ENCODE measurements around the gene GPC5.
"Not testable (repeated sequence)": the region's sequence is repeated elsewhere in the genome, so short reads cannot be mapped to it uniquely, and the experiment has no call there.

The GPC5 gene

DNA sequence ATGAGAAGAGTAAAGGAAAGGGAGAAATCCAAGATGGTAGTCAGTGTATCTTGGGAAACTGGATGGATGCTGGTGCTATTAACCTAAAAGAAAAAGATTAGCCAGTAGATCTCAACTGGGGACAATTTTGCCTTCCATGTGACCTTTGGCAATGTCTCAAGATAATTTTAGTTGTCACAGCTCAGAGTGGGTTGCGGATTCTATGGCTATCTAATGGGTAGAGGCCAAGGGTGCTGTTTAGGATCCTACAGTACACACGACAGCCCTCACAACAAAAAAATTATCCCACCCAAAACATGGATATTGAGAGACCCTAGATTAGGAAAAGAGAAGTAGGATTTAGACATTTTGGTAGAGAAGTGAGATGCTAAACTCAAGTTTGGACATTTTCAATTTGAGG, 258.9 kb downstream of the GPC5 start:
- no peak for DNase-seq (ENCODE audit: low read depth)

- no peak for DNase-seq (ENCODE audit: low read depth)
These were observed 261.0 kb downstream of the GPC5 start for GRCh38 chr13:91659256-91660075.

DNA sequence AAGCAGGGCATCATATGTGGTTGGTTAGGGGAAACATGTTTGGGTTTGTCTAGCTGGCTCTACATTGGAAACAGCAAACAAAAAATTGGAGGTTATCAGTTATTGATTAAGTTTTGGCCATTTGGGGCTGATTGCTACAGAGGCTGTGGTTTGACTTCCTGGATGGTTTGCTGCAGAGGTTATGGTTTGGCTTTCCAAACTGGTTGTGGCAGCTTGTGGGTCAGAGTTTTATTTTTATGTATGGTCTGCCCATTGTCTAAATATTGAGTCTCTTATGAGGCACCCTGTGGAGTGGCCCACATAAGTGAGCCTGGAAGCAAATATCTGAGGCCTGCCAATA, 261.6 kb downstream of the GPC5 start:
- no peak for DNase-seq (ENCODE audit: low read depth)

DNA sequence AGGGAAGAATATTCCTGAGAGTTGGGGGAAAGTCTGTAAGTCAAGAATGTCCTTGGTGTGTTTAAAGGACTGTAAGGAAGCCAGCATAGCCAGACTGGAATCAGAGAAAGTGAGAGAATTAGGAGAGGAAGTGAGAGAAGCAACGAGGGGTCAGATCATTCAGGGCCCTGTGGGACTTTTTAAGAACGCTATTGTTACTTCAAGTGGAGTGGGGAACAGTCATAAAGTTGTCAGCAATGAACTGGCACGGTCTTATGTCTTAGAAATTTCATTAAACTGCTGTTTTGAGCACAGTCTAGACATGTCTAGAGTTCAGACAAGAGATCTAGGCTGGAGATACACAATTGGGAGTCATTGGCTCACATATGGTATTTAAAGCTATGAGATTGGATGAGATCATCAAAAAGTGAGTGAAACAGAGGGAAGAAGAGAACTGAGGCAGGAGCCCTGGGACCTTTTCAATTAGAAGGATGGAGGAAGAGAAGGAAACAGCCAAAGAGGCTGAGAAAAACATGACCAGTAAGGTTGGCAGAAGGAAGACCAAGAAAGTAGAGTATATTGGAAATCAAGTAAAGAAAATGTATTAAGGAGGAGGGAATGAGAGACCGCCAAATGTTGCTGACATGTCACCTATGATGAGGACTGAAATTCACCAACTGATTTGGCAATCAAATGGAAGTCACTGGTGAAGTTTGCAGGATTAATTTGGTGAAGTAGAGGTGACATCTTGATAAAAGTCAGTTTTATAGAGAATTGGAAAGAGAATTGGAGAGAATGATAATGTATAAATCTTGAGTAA, 263.5 kb downstream of the GPC5 start:
- DNase-seq (ENCODE audit: low read depth), result no peak

- DNase-seq (ENCODE audit: low read depth), result no peak
These were observed 265.6 kb downstream of the GPC5 start for GRCh38 chr13:91664039-91664438.

DNA sequence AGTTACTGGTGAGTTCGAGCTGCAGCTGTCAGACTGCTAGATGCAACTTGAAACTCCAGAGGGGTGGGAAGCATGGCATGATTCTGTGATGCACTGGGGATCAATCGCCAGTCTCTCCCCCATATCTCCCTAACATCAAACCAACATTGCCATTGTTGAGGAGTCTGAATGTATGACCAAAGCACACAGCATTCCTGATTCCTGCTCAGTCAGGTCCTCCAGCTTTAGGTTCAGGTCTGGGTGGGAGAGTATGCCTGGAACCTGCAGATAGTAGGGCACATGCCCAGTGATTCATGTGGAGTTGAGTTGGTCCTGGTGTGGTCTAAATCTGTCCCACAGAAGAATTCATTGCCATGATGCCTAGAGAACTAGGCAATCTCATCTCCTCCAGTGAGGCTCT, 269.1 kb downstream of the GPC5 start:
- DNase-seq (ENCODE audit: low read depth), result no peak

GRCh38 chr13:91668866-91669495, 270.6 kb downstream of the GPC5 start:
- DNase-seq (ENCODE audit: low read depth), result no peak

GRCh38 chr13:91674347-91674746, 275.9 kb downstream of the GPC5 start:
- DNase-seq (ENCODE audit: low read depth), result not testable (repeated sequence)

DNA sequence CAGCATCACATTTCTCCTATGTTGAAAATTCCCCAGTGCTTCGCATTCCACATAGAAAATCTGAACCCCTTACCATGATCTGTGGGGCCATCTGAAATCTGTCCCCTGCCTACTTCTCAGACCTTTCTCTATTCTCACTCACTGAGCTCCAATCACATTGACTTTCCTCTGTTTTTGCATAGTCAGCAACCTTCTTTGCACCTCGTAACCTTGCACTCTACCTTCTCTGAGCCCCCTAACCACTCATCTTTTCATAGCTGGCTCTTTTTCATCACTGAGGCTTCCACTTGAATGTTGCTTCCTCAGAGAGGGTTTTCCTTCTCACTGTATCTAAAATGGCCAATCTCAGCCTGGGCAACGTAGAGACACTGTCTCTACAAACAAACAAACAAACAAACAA, 286.3 kb downstream of the GPC5 start:
- DNase-seq (ENCODE audit: low read depth), result no peak

- no peak for DNase-seq (ENCODE audit: low read depth)
These were observed 292.5 kb downstream of the GPC5 start for GRCh38 chr13:91690944-91691343.

GRCh38 chr13:91693466-91693865, 295.0 kb downstream of the GPC5 start:
- DNase-seq (ENCODE audit: low read depth), result no peak

DNA sequence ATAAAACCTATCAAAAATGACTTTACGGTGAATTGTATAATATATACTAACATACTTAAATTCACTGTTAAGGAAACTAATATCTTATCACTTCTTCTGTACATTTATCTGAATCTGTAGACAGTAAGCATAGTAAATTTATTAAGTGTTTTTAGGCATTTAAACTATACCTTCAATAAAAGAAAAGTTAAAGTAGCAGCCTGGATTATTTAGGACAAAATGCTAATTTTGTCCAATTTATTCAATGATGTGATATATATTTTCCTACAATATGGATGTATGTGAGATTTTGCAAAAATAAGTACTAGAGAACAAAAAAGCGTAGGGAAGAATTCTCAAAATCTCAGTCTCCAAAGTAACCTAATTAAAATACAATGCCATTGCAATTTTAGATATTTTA, 299.9 kb downstream of the GPC5 start:
- DNase-seq (ENCODE audit: low read depth), result no peak

- no peak for DNase-seq (ENCODE audit: low read depth)
These were observed 300.3 kb downstream of the GPC5 start for GRCh38 chr13:91698767-91699166.

GRCh38 chr13:91699863-91700262, 301.4 kb downstream of the GPC5 start:
- DNase-seq (ENCODE audit: low read depth), result no peak

DNA sequence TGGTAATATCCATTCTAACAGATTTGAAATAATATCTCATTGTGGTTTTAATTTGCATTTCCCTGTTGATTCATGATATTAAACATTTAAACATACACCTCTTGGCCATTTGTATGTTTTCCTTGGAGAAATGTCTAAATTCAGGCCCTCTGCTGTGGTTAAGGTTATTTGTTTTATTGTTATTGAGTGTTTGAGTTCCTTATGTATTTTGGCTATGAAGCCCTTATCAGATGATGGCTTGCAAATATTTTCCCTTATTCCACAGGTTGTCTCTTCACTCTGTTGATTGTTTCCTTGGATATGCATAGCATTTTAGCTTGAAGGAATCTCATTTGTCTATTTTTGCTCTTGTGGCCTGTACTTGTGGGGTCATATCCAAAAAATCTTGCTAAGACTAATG, 303.6 kb downstream of the GPC5 start:
- no peak for DNase-seq (ENCODE audit: low read depth)

DNA sequence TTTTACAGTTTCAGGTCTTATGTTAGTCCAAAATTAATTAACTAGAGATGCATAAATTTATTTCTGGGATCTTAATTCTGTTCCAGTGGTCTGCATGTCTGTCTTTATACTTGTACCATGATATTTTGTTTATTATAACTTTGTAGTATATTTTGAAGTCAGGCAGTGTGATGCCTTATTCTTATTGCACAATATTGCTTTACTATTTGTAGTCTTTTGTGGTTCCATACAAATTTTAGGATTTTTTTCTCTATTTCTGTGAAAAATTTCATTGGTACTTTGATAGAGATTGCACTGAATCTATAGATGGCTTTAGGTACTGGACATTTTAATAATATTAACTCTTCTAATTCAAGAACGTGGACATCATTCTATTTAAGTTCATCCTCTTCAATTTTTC, 304.0 kb downstream of the GPC5 start:
- DNase-seq (ENCODE audit: low read depth), result no peak

GRCh38 chr13:91704398-91704797, 306.0 kb downstream of the GPC5 start:
- DNase-seq (ENCODE audit: low read depth), result no peak

DNA sequence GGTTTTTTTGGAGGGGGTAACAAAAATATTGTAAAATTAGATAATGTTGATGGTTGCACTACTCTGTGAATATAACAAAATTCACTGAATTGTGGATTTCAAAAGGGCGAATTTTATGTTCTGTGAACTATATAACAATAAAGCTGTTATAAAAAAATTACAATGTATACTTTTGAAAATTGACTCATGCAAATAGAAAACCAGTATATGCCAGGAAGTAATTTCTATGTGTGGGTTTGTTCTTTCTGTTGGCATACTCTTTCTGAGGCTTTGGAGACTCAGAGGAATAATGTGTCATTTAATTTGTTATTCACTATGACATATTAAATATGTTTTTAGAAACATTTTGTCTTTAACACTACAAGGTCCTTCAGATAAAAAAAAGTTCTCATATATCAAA, 310.1 kb downstream of the GPC5 start:
- no peak for DNase-seq (ENCODE audit: low read depth)

- DNase-seq (ENCODE audit: low read depth), result no peak
These were observed 310.8 kb downstream of the GPC5 start for GRCh38 chr13:91709180-91709579.

GRCh38 chr13:91710733-91711132, 312.3 kb downstream of the GPC5 start:
- no peak for DNase-seq (ENCODE audit: low read depth)

- no peak for DNase-seq (ENCODE audit: low read depth)
These were observed 316.4 kb downstream of the GPC5 start for GRCh38 chr13:91714855-91715254.

GRCh38 chr13:91716436-91717065, 318.1 kb downstream of the GPC5 start:
- no peak for DNase-seq (ENCODE audit: low read depth)

GRCh38 chr13:91719033-91719432, 320.6 kb downstream of the GPC5 start:
- no peak for DNase-seq (ENCODE audit: low read depth)

All from EH (cell line).